GM12878 (cell line): ENCODE measurements around the gene ZBTB34. TPM values are rescaled to one million over a fixed set of nuclear protein-coding genes. Genes with fewer than 3 reads are reported as not detected.

Source experiments
- ATAC-seq: fragments of 200-7000 bp; cut with Tn5 transposase; 3 replicates; pipeline ENCODE4 v1.9.1; 2020; ENCODE audit warnings: mild to moderate bottlenecking, moderate library complexity
- BruUV-seq: library from RNA; stranded (reverse); fragments of 400-500 nt; replicated peaks from 2 replicates; lab custom pipeline; 2021; lab: Mats Ljungman, UMichigan
- CTCF ChIA-PET: fragments of 300-600 bp; sonication (Branson Sonifier 250); formaldehyde crosslinking; extraction: SDS; loops from one replicate; lab custom pipeline; 2021; ENCODE audit warnings: inconsistent platforms; lab: Yijun Ruan, JAX
- POLR2A ChIA-PET: fragments of 350-600 bp; formaldehyde crosslinking; extraction: SDS; loops from one replicate; lab custom pipeline; 2021; ENCODE audit warnings: inconsistent platforms; lab: Charles Lee
- RAD21 ChIA-PET: fragments of 300-600 bp; sonication (Branson Sonifier 250); formaldehyde crosslinking; loops from one replicate; lab custom pipeline; 2023; ENCODE audit warnings: antibody characterized with exemption; ENCODE audit not compliant: unreplicated experiment; lab: Charles Lee
- SMC1A ChIA-PET: fragments of 300-600 bp; sonication (Branson Sonifier 250); formaldehyde crosslinking; loops from one replicate; lab custom pipeline; 2023; ENCODE audit not compliant: unreplicated experiment, uncharacterized antibody; lab: Charles Lee
- DNase-seq: peaks from one replicate; pipeline ENCODE4 v3.0.0-alpha.2; 2011; ENCODE audit warnings: low read depth, low spot score
- FAIRE-seq: peaks from 3 replicates; lab custom pipeline; 2011; peaks lifted over from hg19 to GRCh38; lab: Jason Lieb, UNC
- H2AFZ ChIP-seq: 2 replicates; pipeline ENCODE4 v1.6.0; 2011; ENCODE audit warnings: low read depth, low read length, control low read depth; ENCODE audit not compliant: control insufficient read depth
- H3K27ac ChIP-seq: 2 replicates; pipeline ENCODE4 v1.5.1; 2011; ENCODE audit warnings: control low read depth; ENCODE audit not compliant: control insufficient read depth, insufficient read depth
- H3K27me3 ChIP-seq, 2 experiments: replicated peaks in 1 of 2; 2 replicates each; pipeline versions ENCODE4 v1.6.0 to v1.6.1; 2011; ENCODE audit warnings: low read length in 1 of 2; ENCODE audit not compliant: control insufficient read depth in 2 of 2, insufficient read depth in 2 of 2
- H3K36me3 ChIP-seq, 2 experiments: 2 replicates each; pipeline ENCODE4 v1.5.1; 2011; ENCODE audit warnings: low read length in 1 of 2; ENCODE audit not compliant: control insufficient read depth in 2 of 2, insufficient read depth in 2 of 2
- H3K4me1 ChIP-seq: 2 replicates; pipeline ENCODE4 v1.6.1; 2011; ENCODE audit warnings: mild to moderate bottlenecking, low read length, moderate library complexity, mixed read lengths; ENCODE audit not compliant: control insufficient read depth, insufficient read depth
- H3K4me2 ChIP-seq: 2 replicates; pipeline ENCODE4 v1.6.0; 2011; ENCODE audit warnings: control low read depth; ENCODE audit not compliant: control insufficient read depth, insufficient read depth
- H3K4me3 ChIP-seq: fragments of 200-600 bp; sonication (generic); 2 replicates; pipeline ENCODE4 v1.5.1; 2016
- H3K79me2 ChIP-seq: 2 replicates; pipeline ENCODE4 v1.6.0; 2011; ENCODE audit warnings: low read length; ENCODE audit not compliant: control insufficient read depth, insufficient read depth
- H3K9ac ChIP-seq: 2 replicates; pipeline ENCODE4 v1.8.0; 2011; ENCODE audit warnings: low read length, control low read depth, mixed read lengths; ENCODE audit not compliant: control insufficient read depth, insufficient read depth
- H3K9me3 ChIP-seq: replicated peaks from 3 replicates; pipeline ENCODE4 v1.5.1; 2011; ENCODE audit warnings: mild to moderate bottlenecking, low read length; ENCODE audit not compliant: control insufficient read depth, insufficient read depth
- H4K20me1 ChIP-seq: 2 replicates; pipeline ENCODE4 v1.6.0; 2011; ENCODE audit not compliant: control insufficient read depth, insufficient read depth
- ATF3 ChIP-seq: IDR thresholded peaks from 2 replicates; pipeline ENCODE4 v1.6.1; 2011; ENCODE audit warnings: low read depth, mild to moderate bottlenecking, low read length, moderate library complexity, borderline replicate concordance; ENCODE audit errors: extremely low read depth
- ATF7 ChIP-seq: fragments of 450-650 bp; IDR thresholded peaks from 2 replicates; pipeline ENCODE4 v1.6.1; 2016; ENCODE audit warnings: low read depth, mild to moderate bottlenecking
- BRCA1 ChIP-seq: IDR thresholded peaks from 2 replicates; pipeline ENCODE4 v1.6.1; 2011; ENCODE audit warnings: low read depth, low read length, improper control_type of control experiment
- CBFB ChIP-seq: IDR thresholded peaks from 2 replicates; pipeline ENCODE4 v1.6.1; 2016; ENCODE audit warnings: antibody characterized with exemption, low read depth
- FOXK2 ChIP-seq: fragments of 450-650 bp; IDR thresholded peaks from 2 replicates; pipeline ENCODE4 v1.6.1; 2017; ENCODE audit warnings: mild to moderate bottlenecking, moderate library complexity
- FOXM1 ChIP-seq: IDR thresholded peaks from 2 replicates; pipeline ENCODE4 v1.6.1; 2012; ENCODE audit warnings: low read depth, mild to moderate bottlenecking, inconsistent platforms, low read length, moderate library complexity
- HDAC6 ChIP-seq: fragments of 200-600 bp; sonication (generic); IDR thresholded peaks from one replicate; pipeline ENCODE4 v1.8.0; 2017; ENCODE audit warnings: antibody characterized with exemption; ENCODE audit not compliant: unreplicated experiment
- MXI1 ChIP-seq: fragments of 150-350 bp; IDR thresholded peaks from 2 replicates; pipeline ENCODE4 v1.6.1; 2011; ENCODE audit warnings: low read depth, mild to moderate bottlenecking, inconsistent platforms, low read length, improper control_type of control experiment
- NFIC ChIP-seq: IDR thresholded peaks from 2 replicates; pipeline ENCODE4 v1.6.1; 2012; ENCODE audit warnings: low read depth, mild to moderate bottlenecking, inconsistent platforms, low read length, moderate library complexity
- POLR2A ChIP-seq: IDR thresholded peaks from 2 replicates; pipeline ENCODE4 v1.6.1; 2011; ENCODE audit warnings: low read depth, mild to moderate bottlenecking, low read length
- REST ChIP-seq: IDR thresholded peaks from 2 replicates; pipeline ENCODE4 v1.6.1; 2012; ENCODE audit warnings: mild to moderate bottlenecking, low read depth, low read length
- YY1 ChIP-seq: IDR thresholded peaks from 2 replicates; pipeline ENCODE4 v1.6.1; 2011; ENCODE audit warnings: low read depth, mild to moderate bottlenecking, low read length
- ZBTB4 ChIP-seq: fragments of 450-650 bp; formaldehyde crosslinking; IDR thresholded peaks from 2 replicates; pipeline ENCODE4 v1.4.0; 2022; ENCODE audit warnings: mild to moderate bottlenecking, moderate library complexity
- ZNF217 ChIP-seq: fragments of 450-650 bp; IDR thresholded peaks from 2 replicates; pipeline ENCODE4 v1.6.1; 2017; ENCODE audit warnings: antibody characterized with exemption, mild to moderate bottlenecking
- ZNF274 ChIP-seq: IDR thresholded peaks from one replicate; pipeline ENCODE4 v1.8.0; 2011; ENCODE audit not compliant: insufficient read length, insufficient read depth
- ZZZ3 ChIP-seq: IDR thresholded peaks from 2 replicates; pipeline ENCODE4 v1.6.1; 2011; ENCODE audit warnings: low read depth; ENCODE audit not compliant: control insufficient read depth, insufficient read length
- WGBS: methylation state at CpG from one replicate; pipeline ENCODE4 v1.1.6; 2016; ENCODE audit warnings: low lambda C conversion rate; ENCODE audit not compliant: insufficient replicate concordance, insufficient coverage; ENCODE audit errors: missing lambda C conversion rate; 5-methylcytosine and 5-hydroxymethylcytosine counted together
- in situ Hi-C: fragments of 300-500 bp; cut with MboI; formaldehyde crosslinking; loops from 9 replicates; pipeline ENCODE4 v1.14.3; 2018; ENCODE audit warnings: mixed read lengths
- intact Hi-C: fragments of 100-400 bp; cut with micrococcal nuclease; formaldehyde crosslinking; loops from one replicate; pipeline ENCODE4 v1.14.2; 2022; ENCODE audit not compliant: unreplicated experiment
- polyA plus RNA-seq, 11 experiments: library from polyadenylated mRNA; depleted of rRNA in 4 of 11; unstranded in 6 of 11; stranded (reverse) in 5 of 11; fragments of >200 nt; fragmentation: Nextera tagmentation in 4 of 11; fragmentation: Illumina TruSeq in 1 of 11; extraction: Ambion mirVana in 4 of 11; extraction: Trizol in 1 of 11; gene quantifications; 1 replicate in 1 of 11; 2 replicates in 10 of 11; pipeline versions ENCODE4 v1.2.1 to v1.2.3, GENCODE V29; 2011 to 2016; ENCODE audit warnings: inconsistent platforms in 2 of 11, missing spikeins in 2 of 11, low read depth in 1 of 11
- total RNA-seq, 4 experiments: library from RNA; depleted of rRNA in 3 of 4; stranded (reverse); fragments of >200 nt in 3 of 4; fragmentation: Illumina TruSeq in 1 of 4; extraction: Trizol in 1 of 4; gene quantifications; 2 replicates each; pipeline versions ENCODE4 v1.2.1 to v1.2.3, GENCODE V29; 2013 to 2021
- TF ChIP-seq, protein P1 (sequence below): fragments of 450-650 bp; IDR thresholded peaks from 2 replicates; pipeline ENCODE4 v1.6.1; 2018; ENCODE audit warnings: mild to moderate bottlenecking, low read depth, moderate library complexity; ENCODE audit not compliant: partially characterized antibody

ZBTB34 gene
- total and polyA plus RNA-seq, 10 of the 15 experiments (the other 5 are each of a cell fraction or from before 2014, with no cell fraction given): 0.71 to 11.3 (median 3.8) TPM

DNA sequence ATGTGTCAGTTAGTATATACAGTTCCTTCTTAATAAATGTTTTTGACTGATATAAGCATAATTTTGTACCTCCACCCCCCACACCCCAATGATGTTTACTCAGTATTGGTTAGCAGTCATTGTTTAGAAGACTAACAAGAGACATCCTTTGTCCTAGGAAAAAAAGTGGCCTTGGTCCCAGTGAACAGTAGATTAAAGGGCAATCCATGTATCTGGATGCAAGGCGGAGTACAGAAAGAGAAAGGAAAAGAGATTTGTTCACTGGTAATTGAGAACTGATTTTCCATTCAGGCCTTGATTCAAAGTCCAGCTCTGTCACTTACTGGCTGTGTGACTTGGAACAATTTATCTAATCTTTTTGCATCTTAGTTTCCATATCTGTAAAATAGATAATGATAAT is 58.8 kb downstream of the ZBTB34 start:
- no peaks in the 10 kb centered on the region for H3K79me2 ChIP-seq
- no peak for FAIRE-seq
- H2AFZ ChIP-seq: no peak overlapping the region
- H3K9me3 ChIP-seq: no peaks in the 10 kb centered on the region
- CTCF ChIA-PET: no interaction called here
- no peaks in the 10 kb centered on the region for H4K20me1 ChIP-seq
- no peak for DNase-seq
- H3K4me3 ChIP-seq: no peak overlapping the region
- POLR2A ChIA-PET: interaction anchor here (0.6 kb wide), 1 partner anchor 215 kb away, joined by 3 read pairs; no protein-coding TSS in a partner anchor
- SMC1A ChIA-PET: no interaction called here
- no peaks in the 10 kb centered on the region for H3K27me3 ChIP-seq
- WGBS: 100% methylated on average over 1 of the region's 1 CpG
- RAD21 ChIA-PET: no interaction called here
- in situ Hi-C loops (no loop called here), intact Hi-C loops (no loop called here)
- H3K27ac ChIP-seq: no peak overlapping the region
- no peaks in the 10 kb centered on the region for H3K36me3 ChIP-seq
- no TSS peak for BruUV-seq
- ATAC-seq: no peak
- no peak overlapping the region for H3K9ac ChIP-seq
- no peak overlapping the region for H3K4me2 ChIP-seq
- peaks cover 5% of the 10 kb centered on the region; the same call in 1 of the 2 replicates for H3K4me1 ChIP-seq
- no peak for TF ChIP-seq ZNF217
- TF ChIP-seq HDAC6: no peak
- TF ChIP-seq, protein P1, sequence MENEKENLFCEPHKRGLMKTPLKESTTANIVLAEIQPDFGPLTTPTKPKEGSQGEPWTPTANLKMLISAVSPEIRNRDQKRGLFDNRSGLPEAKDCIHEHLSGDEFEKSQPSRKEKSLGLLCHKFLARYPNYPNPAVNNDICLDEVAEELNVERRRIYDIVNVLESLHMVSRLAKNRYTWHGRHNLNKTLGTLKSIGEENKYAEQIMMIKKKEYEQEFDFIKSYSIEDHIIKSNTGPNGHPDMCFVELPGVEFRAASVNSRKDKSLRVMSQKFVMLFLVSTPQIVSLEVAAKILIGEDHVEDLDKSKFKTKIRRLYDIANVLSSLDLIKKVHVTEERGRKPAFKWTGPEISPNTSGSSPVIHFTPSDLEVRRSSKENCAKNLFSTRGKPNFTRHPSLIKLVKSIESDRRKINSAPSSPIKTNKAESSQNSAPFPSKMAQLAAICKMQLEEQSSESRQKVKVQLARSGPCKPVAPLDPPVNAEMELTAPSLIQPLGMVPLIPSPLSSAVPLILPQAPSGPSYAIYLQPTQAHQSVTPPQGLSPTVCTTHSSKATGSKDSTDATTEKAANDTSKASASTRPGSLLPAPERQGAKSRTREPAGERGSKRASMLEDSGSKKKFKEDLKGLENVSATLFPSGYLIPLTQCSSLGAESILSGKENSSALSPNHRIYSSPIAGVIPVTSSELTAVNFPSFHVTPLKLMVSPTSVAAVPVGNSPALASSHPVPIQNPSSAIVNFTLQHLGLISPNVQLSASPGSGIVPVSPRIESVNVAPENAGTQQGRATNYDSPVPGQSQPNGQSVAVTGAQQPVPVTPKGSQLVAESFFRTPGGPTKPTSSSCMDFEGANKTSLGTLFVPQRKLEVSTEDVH: no peak
- no peak for TF ChIP-seq ZBTB4 (CRISPR knock-in tag)
- TF ChIP-seq FOXK2: no peak
- no peak for TF ChIP-seq BRCA1
- TF ChIP-seq ZZZ3: no peak
- no peak for TF ChIP-seq FOXM1
- no peak for TF ChIP-seq NFIC
- TF ChIP-seq POLR2A: no peak
- no peak for TF ChIP-seq ATF7
- no peak for TF ChIP-seq ZNF274
- TF ChIP-seq YY1: no peak
- no peak for TF ChIP-seq ATF3
- TF ChIP-seq REST: no peak
- no peak for TF ChIP-seq CBFB
- TF ChIP-seq MXI1: no peak
